Naive thymus-derived CD4-positive, alpha-beta T cell (primary cell): Measurements from ENCODE around the gene TEKTIP1. TPM values are rescaled to one million over a fixed set of nuclear protein-coding genes. Genes with fewer than 3 reads are reported as not detected.

ENCODE experiments used
- ATAC-seq: fragments of 150-1000 bp; cut with Tn5 transposase; 2 replicates; pipeline ENCODE4 v1.10.0; 2021; ENCODE audit warnings: mild to moderate bottlenecking, moderate library complexity
- CTCF ChIA-PET: fragments of 350-600 bp; sonication (Branson Sonifier 250); formaldehyde crosslinking; loops from one replicate; lab custom pipeline; 2021; ENCODE audit warnings: antibody characterized with exemption; lab: Charles Lee
- POLR2A ChIA-PET: fragments of 350-600 bp; sonication (Branson Sonifier 250); formaldehyde crosslinking; loops from one replicate; lab custom pipeline; 2021; ENCODE audit warnings: antibody characterized with exemption, inconsistent platforms; lab: Charles Lee
- DNase-seq, 9 donors: peaks; one replicate each; pipeline versions ENCODE4 v3.0.0 to v3.0.0-alpha.2; 2020 to 2022; ENCODE audit warnings: mixed read lengths in 1 of 9
- H3K27ac ChIP-seq: one replicate; pipeline ENCODE4 v1.7.0; 2013; ENCODE audit warnings: mild to moderate bottlenecking, low read depth, low read length, moderate library complexity
- H3K27me3 ChIP-seq, 2 donors: one replicate each; pipeline ENCODE4 v1.7.0; 2013; ENCODE audit warnings: low read length in 2 of 2, mild to moderate bottlenecking in 2 of 2, moderate library complexity in 2 of 2; ENCODE audit not compliant: control insufficient read depth in 2 of 2, insufficient read depth in 2 of 2
- H3K36me3 ChIP-seq, 3 experiments: 1 replicate in 2 of 3; 2 replicates in 1 of 3; pipeline ENCODE4 v1.7.0; 2013; ENCODE audit warnings: low read length in 3 of 3, mild to moderate bottlenecking in 3 of 3, moderate library complexity in 1 of 3; ENCODE audit not compliant: insufficient read depth in 3 of 3, control insufficient read depth in 2 of 3
- H3K4me1 ChIP-seq, 2 donors: one replicate each; pipeline ENCODE4 v1.7.0; 2013; ENCODE audit warnings: low read length in 2 of 2, mild to moderate bottlenecking in 2 of 2, moderate library complexity in 1 of 2; ENCODE audit not compliant: control insufficient read depth in 2 of 2, insufficient read depth in 2 of 2
- H3K4me3 ChIP-seq: 2 replicates; pipeline ENCODE4 v1.7.0; 2013; ENCODE audit warnings: mild to moderate bottlenecking, low read length
- H3K9me3 ChIP-seq, 3 experiments: 1 replicate in 2 of 3; 2 replicates in 1 of 3; pipeline ENCODE4 v1.7.0; 2013; ENCODE audit warnings: low read length in 3 of 3; ENCODE audit not compliant: control insufficient read depth in 2 of 3
- H3K27ac Mint-ChIP-seq, 9 donors: one replicate each; pipeline ENCODE4 v1.8.0; 2020 to 2022; ENCODE audit warnings: mixed read lengths in 9 of 9, mild to moderate bottlenecking in 8 of 9, moderate library complexity in 5 of 9, inconsistent platforms in 2 of 9
- H3K27me3 Mint-ChIP-seq, 5 donors: one replicate each; pipeline ENCODE4 v1.8.0; 2021 to 2022; ENCODE audit warnings: mixed read lengths in 5 of 5, mild to moderate bottlenecking in 1 of 5
- H3K36me3 Mint-ChIP-seq, 5 donors: one replicate each; pipeline ENCODE4 v1.8.0; 2020 to 2022; ENCODE audit warnings: mixed read lengths in 5 of 5, mild to moderate bottlenecking in 3 of 5, inconsistent platforms in 1 of 5
- H3K4me1 Mint-ChIP-seq, 7 donors: one replicate each; pipeline ENCODE4 v1.8.0; 2020 to 2022; ENCODE audit warnings: mixed read lengths in 7 of 7, mild to moderate bottlenecking in 3 of 7, inconsistent platforms in 1 of 7
- H3K4me3 Mint-ChIP-seq, 10 donors: one replicate each; pipeline ENCODE4 v1.8.0; 2020 to 2022; ENCODE audit warnings: mild to moderate bottlenecking in 10 of 10, mixed read lengths in 10 of 10, moderate library complexity in 6 of 10, inconsistent platforms in 2 of 10
- H3K9me3 Mint-ChIP-seq, 11 donors: one replicate each; pipeline ENCODE4 v1.8.0; 2020 to 2022; ENCODE audit warnings: mixed read lengths in 11 of 11, mild to moderate bottlenecking in 4 of 11, inconsistent platforms in 1 of 11, moderate library complexity in 1 of 11
- intact Hi-C, 2 donors: fragments of 100-400 bp; cut with micrococcal nuclease; formaldehyde crosslinking; loops; one replicate each; pipeline ENCODE4 v1.15.1; 2023
- polyA plus RNA-seq, 2 donors: library from polyadenylated mRNA; unstranded; fragments of 300-500 nt; fragmentation: Illumina TruSeq; gene quantifications; one replicate each; pipeline ENCODE4 v1.2.3, GENCODE V29; 2021
- total RNA-seq, 6 experiments: library from RNA in 5 of 6; stranded (reverse) in 5 of 6; gene quantifications; 1 replicate in 5 of 6; 2 replicates in 1 of 6; pipeline ENCODE4 v1.2.3 and lab custom pipeline; 2021 to 2026

Gene TEKTIP1
- total and polyA plus RNA-seq, 7 experiments from 2014 or later = 5.6 to 11.5 (median 10.6) TPM; not detected in 2

DNA sequence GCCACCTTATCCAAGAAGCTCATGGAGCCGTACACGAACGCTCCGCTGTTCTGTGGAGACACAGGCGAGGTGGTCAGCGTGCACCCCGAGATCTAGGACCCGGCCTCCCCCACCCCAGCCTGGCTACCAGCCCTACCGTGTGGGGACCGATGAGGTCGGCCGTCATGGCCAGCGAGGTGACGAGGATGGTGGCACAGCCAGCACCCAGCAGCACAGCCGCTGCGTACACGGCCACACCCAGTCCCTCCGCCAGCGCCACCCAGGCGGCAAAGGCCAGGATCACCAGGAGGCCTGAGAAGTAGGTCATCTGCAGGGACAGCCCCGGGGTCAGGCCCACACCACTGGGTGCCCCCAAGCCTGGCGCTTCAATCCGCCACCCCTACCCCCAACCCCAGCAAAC, 7.1 kb downstream of the TEKTIP1 start:
- Mint-ChIP-seq H3K9me3 (no peaks in the 10 kb centered on the region), H3K36me3 (peaks cover 0 to 2% (median 0%) of the 10 kb centered on the region in 5 donors), H3K4me1 (peaks cover 4 to 17% (median 11%) of the 10 kb centered on the region in 7 donors), H3K27ac (peak overlapping the region in 5 of 9 donors; percentile 20 to 85 (median 62)), H3K27me3 (no peaks in the 10 kb centered on the region), H3K4me3 (no peak overlapping the region)
- Histone ChIP-seq H3K27me3 (no peaks in the 10 kb centered on the region), H3K36me3 (peaks cover 0 to 73% (median 0%) of the 10 kb centered on the region in 3 experiments), H3K4me3 (no peak overlapping the region), H3K4me1 (no peaks in the 10 kb centered on the region), H3K9me3 (no peaks in the 10 kb centered on the region), H3K27ac (no peak overlapping the region)
- POLR2A ChIA-PET = interaction anchor here (0.9 to 3.6 kb wide), 4 partner anchors 8 to 56 kb away, joined by 3 to 25 read pairs (median 8); partner anchors contain the start of gene MFSD12
- intact Hi-C loops = no loop called here
- no peak for DNase-seq
- no peak for ATAC-seq
- CTCF ChIA-PET = interaction anchor here (1.5 to 3.2 kb wide), 3 partner anchors 9 to 98 kb away, joined by 3 to 30 read pairs (median 4); partner anchors contain the start of gene MFSD12

GRCh38 chr19:3547301-3547731, 8.3 kb downstream of the TEKTIP1 start:
- Mint-ChIP-seq H3K4me1 (peaks cover 9 to 24% (median 13%) of the 10 kb centered on the region in 7 donors), H3K4me3 (no peak overlapping the region), H3K9me3 (no peaks in the 10 kb centered on the region), H3K27me3 (no peaks in the 10 kb centered on the region), H3K27ac (peak overlapping the region in 1 of 9 donors; percentile 3), H3K36me3 (peaks cover 0 to 2% (median 0%) of the 10 kb centered on the region in 5 donors)
- CTCF ChIA-PET = interaction anchor here (1.1 kb wide), 1 partner anchor 71 kb away, joined by 5 read pairs; no protein-coding TSS in a partner anchor
- no peak overlapping the region for H3K27ac ChIP-seq
- H3K27me3 ChIP-seq = no peaks in the 10 kb centered on the region
- POLR2A ChIA-PET = interaction anchor here (3.6 kb wide), 1 partner anchor 10 kb away, joined by 25 read pairs; the partner anchor contains the start of gene MFSD12
- ATAC-seq (no peak), DNase-seq (peak in 2 of 9 donors; percentile 25 to 44)
- intact Hi-C loops = no loop called here
- H3K4me1 ChIP-seq = no peaks in the 10 kb centered on the region
- H3K4me3 ChIP-seq = no peak overlapping the region
- H3K9me3 ChIP-seq = no peaks in the 10 kb centered on the region
- H3K36me3 ChIP-seq = peaks cover 0 to 74% (median 0%) of the 10 kb centered on the region in 3 experiments

DNA sequence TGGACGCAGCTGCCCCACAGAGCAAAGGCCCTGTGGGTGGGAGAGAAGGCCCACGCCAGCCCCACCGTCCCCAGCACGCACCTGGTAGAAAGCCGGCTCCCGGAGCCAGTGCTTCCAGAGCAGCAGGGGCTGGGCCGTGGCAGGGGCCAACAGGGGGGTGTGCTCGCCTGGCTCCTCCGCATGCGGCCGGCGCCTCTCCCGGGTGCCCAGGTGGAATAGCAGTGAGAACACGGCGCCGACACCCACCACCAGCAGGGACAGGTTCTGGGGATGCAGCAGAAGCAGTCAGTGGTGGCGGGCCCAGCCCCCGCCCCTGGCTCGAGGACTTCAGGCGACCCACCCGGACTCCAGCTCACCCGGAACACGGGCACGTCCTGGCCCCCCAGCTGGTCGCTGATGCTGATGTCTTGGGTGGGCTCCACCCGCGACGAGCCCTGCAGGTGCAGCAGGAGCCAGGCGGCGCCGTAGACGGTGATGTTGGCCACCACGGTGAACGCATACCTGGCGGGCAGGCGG, 8.9 kb downstream of the TEKTIP1 start:
- Histone ChIP-seq H3K9me3 (no peaks in the 10 kb centered on the region), H3K4me3 (no peak overlapping the region), H3K27ac (no peak overlapping the region), H3K4me1 (peaks cover 0 to 4% of the 10 kb centered on the region in 2 donors), H3K36me3 (peaks cover 0 to 71% (median 0%) of the 10 kb centered on the region in 3 experiments), H3K27me3 (no peaks in the 10 kb centered on the region)
- H3K27me3 Mint-ChIP-seq = no peaks in the 10 kb centered on the region
- ATAC-seq = no peak
- no peak for DNase-seq
- intact Hi-C loops = no loop called here
- ChIA-PET POLR2A (interaction anchor here (0.9 to 3.6 kb wide), 2 partner anchors 9 to 57 kb away, joined by 3 to 25 read pairs; partner anchors contain the start of gene MFSD12), CTCF (interaction anchor here (1.1 kb wide), 1 partner anchor 71 kb away, joined by 5 read pairs; no protein-coding TSS in a partner anchor)
- H3K4me3 Mint-ChIP-seq = no peak overlapping the region
- H3K4me1 Mint-ChIP-seq = peaks cover 13 to 29% (median 14%) of the 10 kb centered on the region in 7 donors
- H3K36me3 Mint-ChIP-seq = peaks cover 0 to 2% (median 0%) of the 10 kb centered on the region in 5 donors
- H3K27ac Mint-ChIP-seq = no peak overlapping the region
- no peaks in the 10 kb centered on the region for H3K9me3 Mint-ChIP-seq

GRCh38 chr19:3548606-3549005, 9.6 kb downstream of the TEKTIP1 start:
- Histone ChIP-seq H3K4me1 (peaks cover 0 to 9% of the 10 kb centered on the region in 2 donors), H3K36me3 (peaks cover 0 to 64% (median 0%) of the 10 kb centered on the region in 3 experiments), H3K4me3 (no peak overlapping the region), H3K27me3 (no peaks in the 10 kb centered on the region), H3K9me3 (no peaks in the 10 kb centered on the region), H3K27ac (no peak overlapping the region)
- intact Hi-C loops = no loop called here
- H3K4me3 Mint-ChIP-seq = no peak overlapping the region
- DNase-seq (no peak), ATAC-seq (peak; percentile 69)
- CTCF ChIA-PET = no interaction called here
- peaks cover 13 to 33% (median 17%) of the 10 kb centered on the region in 7 donors for H3K4me1 Mint-ChIP-seq
- no peaks in the 10 kb centered on the region for H3K27me3 Mint-ChIP-seq
- H3K36me3 Mint-ChIP-seq = peaks cover 0 to 2% (median 0%) of the 10 kb centered on the region in 5 donors
- H3K9me3 Mint-ChIP-seq = no peaks in the 10 kb centered on the region
- peak overlapping the region in 2 of 9 donors; percentile 10 to 16 for H3K27ac Mint-ChIP-seq
- POLR2A ChIA-PET = interaction anchor here (0.9 to 3.6 kb wide), 2 partner anchors 8 to 56 kb away, joined by 3 to 25 read pairs; partner anchors contain the start of gene MFSD12

- peak overlapping the region in 4 of 9 donors; percentile 6 to 73 (median 30) for H3K27ac Mint-ChIP-seq
- H3K4me1 ChIP-seq = peaks cover 9 to 14% of the 10 kb centered on the region in 2 donors
These were observed 10.8 kb downstream of the TEKTIP1 start for GRCh38 chr19:3549816-3550215.

DNA sequence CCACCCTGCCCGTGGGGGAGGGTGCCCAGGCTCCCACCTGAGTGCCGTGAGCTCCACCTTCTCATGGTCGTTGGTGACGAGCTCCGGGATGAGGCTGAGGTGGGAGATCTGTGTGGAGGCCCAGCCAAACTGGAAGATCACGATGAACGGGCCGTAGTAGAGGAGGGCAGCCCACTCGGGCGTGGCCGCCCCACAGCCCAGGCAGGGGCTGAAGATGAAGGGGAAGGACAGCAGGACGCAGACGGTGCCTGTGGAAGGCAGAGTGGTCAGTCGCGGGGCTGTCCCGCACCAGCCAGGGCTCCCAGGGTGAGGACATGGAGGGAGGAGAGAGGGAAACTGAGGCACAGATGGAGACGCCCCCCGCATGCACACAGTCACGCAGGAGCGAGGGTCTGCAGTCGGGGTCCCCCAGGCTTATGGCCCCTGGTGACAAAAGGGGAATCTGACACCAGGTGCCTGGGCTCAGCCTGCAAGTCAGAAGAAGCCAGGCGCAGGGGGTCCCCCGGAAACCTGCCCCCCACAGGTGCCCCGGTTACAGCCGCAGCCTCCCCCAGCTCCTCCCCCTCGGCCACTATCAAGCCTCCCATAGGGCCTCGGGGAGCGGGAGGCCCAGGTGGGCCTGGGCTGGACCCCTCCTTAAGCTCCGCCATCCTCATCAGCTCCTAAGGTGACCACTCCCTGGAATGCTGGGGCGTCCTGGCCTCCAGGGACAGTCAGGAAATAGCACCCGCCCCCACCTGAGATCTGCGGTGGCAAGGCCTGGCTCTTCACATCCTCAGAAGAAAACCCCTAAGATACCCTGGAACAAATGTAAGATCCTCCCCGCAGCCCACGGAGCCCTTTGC, 12.2 kb downstream of the TEKTIP1 start:
- CTCF ChIA-PET = interaction anchor here (0.6 kb wide), 1 partner anchor 33 kb away, joined by 3 read pairs; no protein-coding TSS in a partner anchor
- Mint-ChIP-seq H3K36me3 (peaks cover 0 to 7% (median 0%) of the 10 kb centered on the region in 5 donors), H3K4me3 (peak overlapping the region in 4 of 10 donors; percentile 19 to 49 (median 31)), H3K4me1 (peaks cover 12 to 44% (median 30%) of the 10 kb centered on the region in 7 donors), H3K9me3 (no peaks in the 10 kb centered on the region), H3K27me3 (no peaks in the 10 kb centered on the region), H3K27ac (peak overlapping the region; percentile 48 to 85 (median 75))
- POLR2A ChIA-PET = interaction anchor here (0.9 kb wide), 1 partner anchor 67 kb away, joined by 3 read pairs; no protein-coding TSS in a partner anchor
- intact Hi-C loops = loop anchor here (10.0 kb wide), 4 partner anchors 154 to 924 kb away; partner anchors contain the start of genes APBA3 (in 1 of the 2), HDGFL2 (in 1 of the 2), MRPL54 (in 1 of the 2) and PIAS4 (in 1 of the 2)
- H3K36me3 ChIP-seq = peaks cover 0 to 40% (median 0%) of the 10 kb centered on the region in 3 experiments
- no peaks in the 10 kb centered on the region for H3K9me3 ChIP-seq
- peak overlapping the region; percentile 1 for H3K27ac ChIP-seq
- H3K4me3 ChIP-seq = no peak overlapping the region
- ATAC-seq = no peak
- H3K4me1 ChIP-seq = peaks cover 19 to 27% of the 10 kb centered on the region in 2 donors
- H3K27me3 ChIP-seq = no peaks in the 10 kb centered on the region
- no peak for DNase-seq

More at GRCh38 chr19:3549816-3550215, 10.8 kb downstream of the TEKTIP1 start:
- no peaks in the 10 kb centered on the region for H3K27me3 Mint-ChIP-seq
- Histone ChIP-seq H3K36me3 (peaks cover 0 to 52% (median 0%) of the 10 kb centered on the region in 3 experiments), H3K27ac (no peak overlapping the region), H3K27me3 (no peaks in the 10 kb centered on the region), H3K4me3 (no peak overlapping the region), H3K9me3 (no peaks in the 10 kb centered on the region)
- no peak overlapping the region for H3K4me3 Mint-ChIP-seq
- DNase-seq (no peak), ATAC-seq (no peak)
- no peaks in the 10 kb centered on the region for H3K9me3 Mint-ChIP-seq
- intact Hi-C loops = loop anchor here (10.0 kb wide), 4 partner anchors 155 to 925 kb away; partner anchors contain the start of genes APBA3 (in 1 of the 2), HDGFL2 (in 1 of the 2), MRPL54 (in 1 of the 2) and PIAS4 (in 1 of the 2)
- peaks cover 0 to 5% (median 0%) of the 10 kb centered on the region in 5 donors for H3K36me3 Mint-ChIP-seq
- CTCF ChIA-PET = no interaction called here
- peaks cover 13 to 41% (median 24%) of the 10 kb centered on the region in 7 donors for H3K4me1 Mint-ChIP-seq
- POLR2A ChIA-PET = no interaction called here
